NCI-H187 treated with DMSO at 0.1 percent for 48 hours (cell line): ENCODE data around the gene GPBP1L1.
"Not testable (repeated sequence)": the region's sequence is repeated elsewhere in the genome, so short reads cannot be mapped to it uniquely, and the experiment has no call there.

Experiments used
- DNase-seq: peaks from one replicate; lab custom pipeline; 2025; lab: John Stamatoyannopoulos, UW

The GPBP1L1 gene

DNA sequence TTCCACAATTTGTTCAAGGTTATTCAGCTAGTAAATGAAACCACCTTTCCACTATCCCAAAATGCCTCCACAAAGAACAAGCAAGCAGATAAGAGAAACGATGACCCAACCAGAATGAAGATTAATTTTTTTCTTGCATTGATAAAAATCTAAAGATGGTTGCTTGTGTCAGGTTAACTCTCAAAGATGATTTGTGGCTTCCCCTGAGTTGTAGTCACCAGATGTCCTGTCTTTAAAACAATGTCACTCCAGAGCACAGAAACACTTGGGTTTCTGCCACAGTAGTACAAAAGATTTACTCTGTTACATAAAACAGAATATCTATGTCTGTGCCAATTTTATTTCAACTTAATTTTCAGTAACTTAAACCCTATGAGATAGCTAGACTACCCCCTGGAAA lies 51.1 kb downstream of the GPBP1L1 start:
- DNase-seq: no peak

DNA sequence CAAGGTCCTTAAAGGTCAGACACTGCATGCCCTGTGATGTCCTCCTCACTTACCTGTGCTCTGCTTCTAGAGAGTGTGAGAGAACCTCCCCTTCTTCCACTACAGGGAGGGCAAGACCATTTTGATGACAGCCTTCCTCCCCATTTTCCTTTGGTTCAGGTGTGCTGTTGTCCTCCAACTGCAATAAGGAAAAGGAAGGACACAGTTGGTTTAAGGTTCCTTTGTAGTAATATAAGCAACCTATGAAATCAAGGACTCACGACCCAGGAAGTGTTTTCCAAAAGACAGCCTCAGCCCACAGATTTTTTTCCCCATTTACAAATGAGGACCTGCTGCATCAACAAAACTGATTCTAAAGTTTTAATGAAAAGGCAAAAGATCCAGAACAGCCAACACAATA lies 55.9 kb downstream of the GPBP1L1 start:
- DNase-seq: no peak

DNA sequence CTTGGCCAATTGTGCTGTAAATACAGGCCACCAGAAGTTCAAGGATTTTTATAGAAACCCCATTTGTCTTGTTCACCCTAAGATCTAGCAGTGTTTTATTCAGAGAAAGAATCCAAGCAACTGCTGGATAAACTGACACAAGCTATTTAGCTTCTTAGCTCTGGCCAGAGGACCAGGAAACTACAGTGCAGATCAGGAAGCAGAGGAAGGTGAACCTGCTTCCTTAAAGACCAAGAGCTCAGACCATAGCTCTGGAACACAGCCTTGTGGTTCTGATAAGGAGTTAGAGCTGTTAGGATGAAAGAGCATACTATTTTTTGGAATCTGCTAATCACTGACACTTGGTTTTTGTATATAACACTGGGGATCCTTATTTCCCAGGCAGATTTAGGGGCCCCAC lies 57.3 kb downstream of the GPBP1L1 start:
- no peak for DNase-seq

DNA sequence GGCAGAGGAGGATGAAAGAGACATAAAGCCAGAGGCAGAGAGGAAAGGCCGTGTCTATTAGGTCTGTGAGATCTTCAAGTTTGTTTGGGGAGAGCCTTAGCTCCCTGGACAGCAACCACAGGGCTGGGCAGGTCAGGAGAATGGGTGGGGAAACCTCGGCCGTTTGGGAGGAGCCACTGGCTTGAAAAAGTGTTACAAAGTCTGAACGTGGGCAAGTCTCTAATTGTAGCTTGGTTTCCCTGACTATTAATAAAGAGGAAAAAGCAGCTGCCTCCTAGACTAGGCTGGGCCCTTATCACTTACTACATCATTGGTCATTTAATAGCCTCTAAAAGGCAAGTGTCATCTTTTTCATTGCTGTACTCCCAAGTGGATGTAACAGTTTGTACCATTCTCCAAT lies 62.4 kb downstream of the GPBP1L1 start, which contains the start of gene CCDC17:
Gene CCDC17 (minus strand): TSS at position 83 of the 400 bp plus-strand sequence. CDS start 145 bp downstream, outside the sequence.
- DNase-seq: no peak

DNA sequence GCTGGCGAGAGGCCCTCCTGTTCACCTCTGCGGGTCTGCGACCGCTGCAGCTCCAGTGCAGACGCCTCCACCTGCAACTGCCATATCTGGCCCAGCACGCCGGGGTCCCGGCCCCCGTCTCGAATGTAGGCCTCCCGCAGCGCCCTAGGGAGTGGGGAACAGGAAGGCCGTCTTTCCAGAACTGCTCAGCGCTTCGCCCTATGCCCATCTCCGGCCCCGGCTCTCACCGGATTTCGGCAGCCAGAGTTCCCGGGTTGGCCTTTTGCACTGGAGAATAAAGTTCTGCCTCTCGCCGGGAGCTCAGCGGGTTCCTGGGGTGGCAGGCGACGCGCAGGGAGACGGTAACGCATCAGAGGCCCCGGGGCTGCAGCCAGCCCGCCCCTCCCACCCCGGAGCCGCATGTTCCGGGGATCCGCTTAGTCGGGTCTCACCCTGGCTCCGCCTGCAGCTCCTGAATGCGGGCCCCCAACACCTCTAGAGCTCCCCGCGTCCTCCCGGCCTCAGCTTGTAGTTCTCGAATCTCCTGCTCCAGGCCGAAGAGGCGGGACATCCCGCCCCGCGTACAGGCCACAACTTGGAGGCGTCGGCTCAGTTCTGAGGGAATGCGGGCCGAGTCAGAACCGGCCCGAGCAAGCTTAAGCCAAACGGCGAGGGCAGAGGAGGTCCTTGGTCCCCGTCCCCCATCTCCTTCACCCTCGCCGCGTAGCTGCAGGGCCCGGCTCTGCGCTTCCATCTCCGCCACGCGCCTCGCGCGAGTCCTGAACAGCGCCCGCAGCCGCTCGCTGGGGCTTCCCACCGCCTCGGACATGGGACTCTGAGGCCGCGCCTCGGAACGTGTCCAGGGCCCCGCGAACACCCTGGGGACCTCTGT lies 63.6 kb downstream of the GPBP1L1 start:
- DNase-seq: no peak

DNA sequence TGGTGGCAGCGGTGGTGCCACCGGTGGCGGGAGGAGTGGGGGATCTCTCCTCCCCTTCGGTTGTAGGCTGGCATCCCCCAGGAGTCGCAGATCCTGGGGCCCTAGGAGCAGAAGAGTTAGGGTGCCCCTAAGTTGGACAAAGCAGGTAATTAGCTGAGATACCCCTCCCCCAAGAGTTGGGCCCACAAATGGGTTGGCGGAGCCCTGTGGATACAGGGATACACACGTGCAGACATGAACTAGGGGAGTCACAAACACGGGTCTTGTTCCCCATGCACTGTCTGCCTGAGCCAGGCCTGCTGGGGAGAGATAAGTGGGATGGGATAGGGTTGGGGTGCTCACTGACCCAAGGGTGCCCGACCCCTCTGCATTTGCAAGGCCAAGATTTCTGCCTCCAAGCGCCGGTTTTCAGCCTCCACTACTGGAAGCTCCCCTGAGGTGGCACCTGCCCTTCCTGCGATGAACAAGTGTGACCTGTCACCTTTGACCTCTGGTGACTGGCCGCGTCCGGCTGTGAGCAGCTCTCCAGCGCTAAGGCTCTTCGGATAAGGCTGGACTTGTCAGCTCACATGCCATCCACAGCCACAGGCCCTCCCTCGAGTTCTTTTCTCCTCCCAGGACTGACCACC lies 64.3 kb downstream of the GPBP1L1 start:
- no peak for DNase-seq

DNA sequence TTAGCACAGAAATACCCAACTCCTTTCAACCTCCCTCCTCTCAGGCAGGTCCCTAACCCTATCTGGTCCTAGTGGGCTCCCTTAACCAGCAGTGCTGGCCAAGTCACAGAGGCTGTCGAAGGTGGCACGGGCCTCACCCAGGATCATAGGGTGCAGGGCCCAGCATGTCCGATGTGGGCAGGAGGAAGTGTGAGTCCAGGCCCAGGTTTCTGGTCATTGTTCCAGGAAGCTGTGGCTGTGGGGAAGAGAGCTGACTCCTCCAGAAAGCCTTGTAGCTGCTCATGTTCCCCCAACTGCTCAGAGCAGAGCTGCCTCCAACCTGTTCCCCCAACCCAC lies 64.9 kb downstream of the GPBP1L1 start:
- DNase-seq: no peak

DNA sequence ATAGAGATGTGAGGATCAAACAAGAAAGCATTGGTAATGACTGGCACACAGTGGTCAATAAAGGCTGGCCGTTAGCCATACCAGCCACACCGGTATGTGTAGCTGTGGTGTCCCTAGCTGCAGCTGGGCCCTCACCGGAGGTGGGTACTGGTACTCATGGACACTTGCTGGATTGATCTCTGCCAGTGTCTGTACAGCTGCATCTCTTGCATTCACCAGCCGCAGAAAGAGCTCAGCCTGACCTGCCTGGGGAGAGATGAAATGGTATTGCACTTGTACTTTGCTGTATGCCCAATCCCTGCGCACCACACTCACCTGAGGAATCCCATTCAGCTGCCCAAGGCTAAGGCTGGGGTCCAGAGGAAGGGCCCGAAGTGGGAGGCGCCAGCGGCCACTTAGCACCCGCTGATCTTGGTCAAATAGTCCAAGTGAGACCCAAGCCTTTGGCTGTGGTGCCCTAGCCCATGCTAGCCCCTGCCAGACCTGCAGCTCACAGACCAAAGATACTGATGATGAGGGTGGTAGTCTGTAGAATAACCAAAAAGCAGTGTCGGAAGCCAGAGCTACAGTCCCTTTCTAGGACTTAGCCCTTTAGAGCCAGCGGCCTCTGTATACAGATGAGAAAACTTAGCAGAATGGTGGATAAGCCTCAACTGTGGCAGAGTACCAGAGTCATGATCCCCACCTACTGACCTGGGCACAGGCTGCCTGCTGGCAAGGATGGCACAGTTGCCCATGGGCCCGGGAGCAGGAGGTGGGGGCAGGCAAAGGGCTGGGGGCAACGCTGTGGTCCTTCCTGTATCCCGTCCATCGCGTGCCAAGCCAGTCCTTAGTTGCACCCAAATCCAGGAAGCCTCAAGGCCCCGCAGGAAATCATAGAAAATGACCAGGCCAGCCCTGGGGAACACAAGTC lies 65.5 kb downstream of the GPBP1L1 start:
- DNase-seq: no peak

DNA sequence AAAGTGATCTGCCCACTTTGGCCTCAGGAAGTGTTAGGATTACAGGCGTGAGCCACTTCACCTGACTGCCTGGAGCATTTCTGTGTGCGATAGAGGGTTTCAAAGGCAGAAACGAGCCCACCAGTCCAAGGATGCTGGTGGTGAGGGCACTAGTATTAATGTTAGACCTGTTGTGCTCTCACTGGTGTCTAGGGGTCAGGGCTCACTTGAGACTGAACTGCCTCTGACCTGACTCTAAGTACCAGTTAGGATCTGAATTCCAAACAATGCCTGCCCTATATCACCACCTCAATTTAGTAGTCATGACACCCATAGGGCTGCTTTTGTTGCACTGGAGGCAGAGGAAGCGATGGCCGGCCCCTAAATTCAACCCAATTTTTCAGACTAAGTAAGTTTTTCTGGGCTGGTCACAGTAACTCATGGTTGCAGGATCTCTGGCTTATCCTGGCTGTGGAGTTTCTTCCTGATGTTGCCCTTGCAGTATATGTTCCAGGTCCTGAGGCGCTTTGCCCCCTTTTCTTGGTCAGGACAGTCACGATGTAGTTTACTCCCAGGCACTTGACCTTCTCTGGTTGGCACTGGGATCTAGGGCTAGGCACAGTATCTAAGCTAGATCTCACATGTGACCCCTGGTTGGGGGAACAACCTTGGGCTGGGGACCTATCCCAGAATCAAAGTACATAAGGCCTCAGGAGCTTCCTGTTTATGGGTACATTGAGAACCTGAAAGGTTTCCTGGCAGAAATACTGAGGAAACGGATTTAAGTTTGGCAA lies 67.0 kb downstream of the GPBP1L1 start:
- DNase-seq: no peak

DNA sequence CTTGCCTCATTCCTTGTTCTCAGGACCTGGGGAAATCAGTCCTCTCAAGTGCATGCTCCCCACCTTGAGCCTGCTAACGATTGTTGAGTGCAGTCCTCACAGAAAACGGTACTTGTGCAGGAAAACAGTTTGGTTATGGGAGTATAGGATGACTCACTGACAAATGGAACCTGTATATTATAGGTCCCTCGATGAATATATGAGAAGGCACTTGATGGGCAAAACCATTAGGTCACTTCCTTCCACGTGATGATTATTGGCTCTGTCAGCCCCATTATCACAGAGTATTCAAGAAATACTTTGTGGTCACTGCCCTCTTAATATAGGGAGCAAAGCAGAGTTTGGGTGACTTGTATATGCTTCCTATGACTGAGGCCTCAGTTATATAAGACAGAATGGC lies 68.7 kb downstream of the GPBP1L1 start:
- DNase-seq: no peak

DNA sequence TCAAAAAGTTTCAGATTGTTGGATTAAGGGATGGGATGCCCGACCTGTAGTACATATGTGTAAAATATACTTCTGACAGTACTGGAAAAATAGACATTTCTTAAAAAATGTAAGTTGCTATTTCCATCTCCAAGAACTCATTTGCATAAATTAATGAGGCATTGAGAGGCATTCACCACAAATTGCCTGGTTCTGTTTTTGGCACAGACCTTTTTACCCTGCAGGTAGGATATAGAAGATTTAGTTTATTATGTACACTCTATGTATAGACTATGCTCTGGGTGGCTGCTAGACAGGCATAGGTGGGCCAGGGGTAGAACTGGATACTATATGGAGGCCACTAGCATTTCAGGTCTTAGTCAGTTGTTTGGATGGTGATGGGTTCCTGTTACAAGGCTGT lies 70.4 kb downstream of the GPBP1L1 start:
- DNase-seq: no peak

DNA sequence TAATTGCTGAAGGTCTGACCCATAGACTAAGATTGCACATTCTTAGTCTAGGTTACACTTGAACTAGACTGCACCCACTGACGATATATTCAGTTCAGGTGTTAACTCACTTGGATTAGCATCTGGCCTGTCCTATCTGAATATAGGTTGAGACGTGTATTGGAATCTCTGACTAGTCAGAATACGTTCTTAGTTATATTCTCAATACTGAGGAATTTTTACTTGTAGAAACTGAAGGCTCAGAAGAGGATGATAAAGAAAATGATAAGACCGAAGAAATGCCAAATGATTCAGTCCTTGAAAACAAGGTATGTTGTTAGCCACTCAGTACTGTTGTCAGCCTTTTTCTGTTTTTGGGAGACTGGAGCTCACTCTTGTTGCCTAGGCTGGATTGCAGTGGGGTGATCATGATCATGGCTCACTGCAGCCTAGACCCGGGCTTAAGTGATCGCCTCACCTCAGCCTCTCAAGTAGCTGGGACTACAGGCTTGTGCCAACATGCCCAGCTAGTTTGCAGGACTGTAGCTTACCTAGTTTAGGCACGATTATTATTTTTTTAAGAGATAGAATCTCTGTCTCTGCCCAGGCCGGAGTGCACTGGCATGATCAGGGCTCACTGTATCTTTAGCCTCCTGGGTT lies 73.3 kb downstream of the GPBP1L1 start:
- no peak for DNase-seq

DNA sequence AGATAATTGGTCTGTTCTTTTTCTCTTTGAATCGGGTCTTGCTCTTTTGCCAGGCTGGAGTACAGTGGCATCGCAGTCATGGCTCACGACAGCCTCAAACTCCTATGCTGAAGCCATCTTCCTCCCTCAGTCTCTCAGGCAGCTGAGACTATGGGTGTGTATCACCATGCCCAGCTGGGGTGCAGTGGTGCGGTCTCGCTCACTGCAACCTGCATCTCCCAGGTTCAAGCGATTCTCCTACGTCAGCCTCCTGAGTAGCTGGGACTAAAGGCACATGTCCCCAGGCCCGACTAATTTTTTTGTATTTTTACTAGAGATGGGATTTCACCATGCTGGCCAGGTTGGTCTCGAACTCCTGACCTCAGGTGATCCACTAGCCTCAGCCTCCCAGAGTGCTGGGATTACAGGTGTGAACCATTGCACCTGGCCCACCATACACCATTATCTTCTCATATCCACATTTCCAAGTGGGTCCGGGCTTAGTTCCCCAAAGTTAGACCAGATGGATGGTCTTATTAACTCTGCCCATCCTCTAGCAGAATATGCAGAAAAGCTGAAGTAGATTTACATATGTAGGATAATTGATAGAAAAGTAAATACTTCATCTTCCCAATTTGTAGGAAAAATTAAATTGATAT lies 75.6 kb downstream of the GPBP1L1 start:
- DNase-seq: no peak

DNA sequence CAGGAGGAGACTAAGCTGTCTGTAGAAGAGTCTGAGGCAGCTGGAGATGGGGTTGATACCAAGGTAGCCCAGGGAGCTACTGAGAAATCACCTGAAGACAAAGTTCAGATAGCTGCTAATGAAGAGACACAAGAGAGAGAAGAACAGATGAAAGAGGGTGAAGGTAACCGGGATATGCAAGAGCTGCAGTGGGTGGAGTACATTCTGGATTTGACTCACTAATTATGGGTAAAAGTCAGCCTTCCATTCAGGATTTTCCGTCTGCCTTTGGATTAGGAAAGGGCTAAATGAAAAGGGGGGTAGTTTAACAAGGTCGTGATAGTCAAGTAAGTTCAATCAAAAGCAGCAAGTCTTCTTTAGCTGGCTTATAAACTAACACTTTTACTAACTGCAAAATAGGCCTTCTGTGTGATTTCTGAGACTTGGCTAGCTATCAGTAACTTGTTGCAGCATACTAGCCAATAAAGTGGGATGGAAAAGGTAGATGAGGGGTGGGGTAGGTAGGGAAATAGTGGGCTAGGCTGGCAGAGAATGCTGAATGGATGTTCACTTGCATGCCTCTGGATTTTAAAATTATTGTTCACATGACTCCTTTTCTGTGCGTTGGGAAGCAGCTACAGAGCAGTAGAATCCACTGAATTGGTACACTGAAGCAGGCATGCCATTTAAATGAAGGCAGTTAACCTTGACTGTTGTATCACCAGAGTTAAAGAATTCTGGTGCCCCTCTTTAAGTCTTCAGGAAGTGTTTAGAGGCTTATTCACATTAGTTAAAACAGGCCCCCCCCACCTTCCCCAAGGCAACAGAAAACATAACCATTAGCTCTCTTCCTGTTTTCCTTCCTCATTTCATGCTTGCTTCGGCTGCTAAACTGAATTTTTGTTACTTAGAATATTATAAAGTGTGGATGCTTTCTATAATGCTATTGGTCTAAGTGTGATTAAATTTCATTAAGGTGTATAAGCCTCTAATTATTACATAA lies 77.9 kb downstream of the GPBP1L1 start:
- no peak for DNase-seq

DNA sequence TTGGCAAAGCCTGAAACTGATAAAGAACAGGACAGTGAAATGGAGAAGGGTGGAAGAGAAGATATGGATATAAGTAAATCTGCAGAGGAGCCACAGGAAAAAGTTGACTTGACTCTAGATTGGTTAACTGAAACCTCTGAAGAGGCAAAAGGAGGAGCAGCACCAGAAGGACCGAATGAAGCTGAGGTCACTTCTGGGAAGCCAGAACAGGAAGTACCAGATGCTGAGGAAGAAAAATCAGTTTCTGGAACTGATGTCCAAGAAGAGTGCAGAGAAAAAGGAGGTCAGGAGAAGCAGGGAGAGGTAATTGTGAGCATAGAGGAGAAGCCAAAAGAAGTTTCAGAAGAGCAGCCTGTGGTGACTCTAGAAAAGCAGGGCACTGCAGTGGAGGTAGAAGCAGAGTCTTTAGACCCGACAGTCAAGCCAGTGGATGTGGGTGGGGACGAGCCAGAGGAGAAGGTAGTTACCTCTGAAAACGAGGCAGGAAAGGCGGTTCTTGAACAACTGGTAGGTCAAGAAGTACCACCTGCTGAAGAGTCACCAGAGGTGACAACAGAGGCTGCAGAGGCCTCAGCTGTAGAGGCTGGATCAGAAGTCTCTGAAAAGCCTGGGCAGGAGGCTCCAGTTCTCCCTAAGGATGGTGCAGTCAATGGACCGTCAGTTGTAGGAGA lies 78.8 kb downstream of the GPBP1L1 start:
- no peak for DNase-seq

DNA sequence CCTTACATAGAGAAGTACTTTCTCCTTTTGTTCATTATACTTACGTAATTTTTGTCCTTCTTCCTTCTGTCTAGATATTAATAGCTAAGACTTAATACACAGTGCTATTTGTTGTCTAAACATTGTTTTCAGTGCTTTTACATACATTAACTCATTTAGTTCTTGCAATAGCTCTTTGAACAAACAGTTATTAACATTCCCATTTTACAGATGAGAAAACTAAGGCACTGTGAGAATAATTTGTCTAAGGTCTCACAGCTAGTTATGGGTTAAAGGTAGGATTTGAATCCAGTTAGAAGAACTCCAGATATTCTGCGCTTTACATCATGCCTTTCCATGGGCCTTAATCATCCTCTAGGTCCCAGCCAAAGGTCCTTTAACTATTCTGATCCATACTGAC lies 82.1 kb downstream of the GPBP1L1 start:
- no peak for DNase-seq

DNA sequence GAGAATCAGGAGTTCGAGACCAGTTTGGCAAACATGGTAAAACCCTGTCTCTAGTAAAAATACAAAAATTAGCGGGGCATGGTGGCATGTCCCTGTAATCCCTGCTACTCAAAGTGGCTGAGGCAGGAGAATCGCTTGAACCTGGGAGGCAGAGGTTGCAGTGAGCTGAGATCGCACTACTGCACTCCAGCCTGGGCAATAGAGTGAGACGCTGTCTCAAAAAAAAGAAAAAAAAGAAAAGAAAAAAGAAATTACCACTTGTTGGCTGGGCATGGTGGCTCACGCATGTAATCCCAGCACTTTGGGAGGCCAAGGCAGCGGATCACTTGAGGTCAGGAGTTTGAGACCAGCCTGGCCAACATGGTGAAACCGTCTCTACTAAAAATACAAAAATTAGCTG lies 89.6 kb downstream of the GPBP1L1 start:
- not testable (repeated sequence) for DNase-seq

DNA sequence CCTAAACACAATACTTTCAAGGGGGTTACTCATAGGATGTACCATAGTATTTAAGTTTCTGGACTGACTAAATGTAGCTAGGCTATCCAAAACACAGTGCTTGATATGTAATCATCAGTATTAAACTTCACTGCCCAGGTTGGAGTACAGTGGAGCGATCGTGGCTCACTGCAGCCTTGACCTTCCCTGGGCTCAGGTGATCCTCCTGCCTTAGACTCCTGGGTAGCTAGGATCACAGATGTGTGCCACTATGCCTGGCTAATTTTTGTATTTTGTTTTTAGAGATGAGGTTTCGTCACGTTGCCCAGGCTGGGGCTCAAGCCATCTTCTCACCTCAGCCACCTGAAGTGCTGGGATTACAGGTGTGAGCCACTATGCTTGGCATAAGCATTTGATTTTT lies 91.9 kb downstream of the GPBP1L1 start:
- DNase-seq: no peak

DNA sequence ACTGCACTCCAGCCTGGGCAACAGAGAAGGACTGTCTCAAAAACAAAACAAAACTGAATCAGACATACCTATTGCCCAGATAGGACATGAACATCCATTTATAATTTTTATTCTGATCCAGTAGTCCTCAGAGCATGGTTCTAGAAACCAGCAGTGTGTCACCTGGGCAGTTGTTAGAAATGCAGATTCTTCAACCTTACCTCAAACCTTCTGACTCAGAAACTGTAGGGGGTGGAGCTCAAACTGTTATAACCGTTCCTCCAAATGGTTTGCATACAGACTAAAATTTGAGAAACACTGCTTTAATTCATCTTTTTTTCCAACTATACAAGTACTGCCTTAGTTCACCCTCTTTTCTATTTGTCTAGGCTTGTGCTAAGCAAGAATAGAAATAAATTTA lies 96.5 kb downstream of the GPBP1L1 start:
- no peak for DNase-seq
